Measurements from ENCODE around the gene PGLYRP3.

The PGLYRP3 gene

GRCh38 chr1:153312570-153313186 lies at the start of gene PGLYRP3:
Gene PGLYRP3, minus strand, starts transcription at chr1:153312952. Its CDS starts 2,287 bp downstream, at chr1:153310665.
- no peak for DNase-seq

- DNase-seq, result no peak
Measured at GRCh38 chr1:153362187-153362775, 49.5 kb upstream of the PGLYRP3 start.

GRCh38 chr1:153361480-153362109 lies 48.8 kb upstream of the PGLYRP3 start:
- no peak for DNase-seq

GRCh38 chr1:153360592-153361479 lies 48.1 kb upstream of the PGLYRP3 start:
- no peak for DNase-seq

- no peak for DNase-seq
Measured at GRCh38 chr1:153360190-153360589, 47.4 kb upstream of the PGLYRP3 start.

GRCh38 chr1:153359241-153359640 lies 46.5 kb upstream of the PGLYRP3 start:
- DNase-seq, result no peak

GRCh38 chr1:153358691-153358975 lies 45.9 kb upstream of the PGLYRP3 start:
- DNase-seq, result no peak

GRCh38 chr1:153357853-153358690 lies 45.3 kb upstream of the PGLYRP3 start, which contains the start of gene S100A9:
Gene S100A9, plus strand, starts transcription at chr1:153357854. Its CDS starts 430 bp downstream, at chr1:153358284.
- peak; percentile 28 for DNase-seq

GRCh38 chr1:153357076-153357852 lies 44.5 kb upstream of the PGLYRP3 start:
- DNase-seq, result no peak

GRCh38 chr1:153356392-153357075 lies 43.8 kb upstream of the PGLYRP3 start:
- no peak for DNase-seq

- DNase-seq, result no peak
Measured at GRCh38 chr1:153355445-153356071, 42.8 kb upstream of the PGLYRP3 start.

- DNase-seq, result no peak
Measured at GRCh38 chr1:153354515-153355193, 41.9 kb upstream of the PGLYRP3 start.

- no peak for DNase-seq
Measured at GRCh38 chr1:153353226-153353947, 40.6 kb upstream of the PGLYRP3 start.

- peak; percentile 22 for DNase-seq
Measured at GRCh38 chr1:153352523-153352922, 39.8 kb upstream of the PGLYRP3 start.

- no peak for DNase-seq
Measured at GRCh38 chr1:153350321-153350957, 37.7 kb upstream of the PGLYRP3 start.

GRCh38 chr1:153349363-153350320 lies 36.9 kb upstream of the PGLYRP3 start:
- no peak for DNase-seq
